Measurements from ENCODE around the gene XRCC2.
"Not testable (repeated sequence)": the region's sequence is repeated elsewhere in the genome, so short reads cannot be mapped to it uniquely, and the experiment has no call there.

The XRCC2 gene

GRCh38 chr7:152675759-152676636 is at the start of gene XRCC2:
XRCC2 (minus strand) TSS chr7:152676141; CDS start chr7:152676079, 62 bp downstream.
- DNase-seq (ENCODE audit: low read depth in 2 of 2): peak; percentile 89 to 95

GRCh38 chr7:152723364-152723763 is 47.4 kb upstream of the XRCC2 start:
- no peak for DNase-seq (ENCODE audit: low read depth in 2 of 2)

GRCh38 chr7:152712412-152713042 is 36.6 kb upstream of the XRCC2 start:
- DNase-seq (ENCODE audit: low read depth in 2 of 2): not testable (repeated sequence)

GRCh38 chr7:152711444-152711944 is 35.6 kb upstream of the XRCC2 start:
- no peak for DNase-seq (ENCODE audit: low read depth in 2 of 2)

- no peak for DNase-seq (ENCODE audit: low read depth in 2 of 2)
Measured at GRCh38 chr7:152710153-152710442, 34.2 kb upstream of the XRCC2 start.

GRCh38 chr7:152709287-152710152 is 33.6 kb upstream of the XRCC2 start:
- no peak for DNase-seq (ENCODE audit: low read depth in 2 of 2)

GRCh38 chr7:152704796-152705384 is 28.9 kb upstream of the XRCC2 start:
- DNase-seq (ENCODE audit: low read depth in 2 of 2): no peak

- no peak for DNase-seq (ENCODE audit: low read depth in 2 of 2)
Measured at GRCh38 chr7:152699079-152699478, 23.1 kb upstream of the XRCC2 start.

- not testable (repeated sequence) for DNase-seq (ENCODE audit: low read depth in 2 of 2)
Measured at GRCh38 chr7:152697268-152697974, 21.5 kb upstream of the XRCC2 start.

GRCh38 chr7:152692196-152692595 is 16.3 kb upstream of the XRCC2 start:
- DNase-seq (ENCODE audit: low read depth in 2 of 2): not testable (repeated sequence)

- DNase-seq (ENCODE audit: low read depth in 2 of 2): no peak
Measured at GRCh38 chr7:152683297-152683696, 7.4 kb upstream of the XRCC2 start.

GRCh38 chr7:152677808-152678670 is 2.1 kb upstream of the XRCC2 start:
- no peak for DNase-seq (ENCODE audit: low read depth in 2 of 2)

- DNase-seq (ENCODE audit: low read depth in 2 of 2): no peak
Measured at GRCh38 chr7:152674860-152675758, 832 bp downstream of the XRCC2 start.

- no peak for DNase-seq (ENCODE audit: low read depth in 2 of 2)
Measured at GRCh38 chr7:152673897-152674296, 2.0 kb downstream of the XRCC2 start.

- DNase-seq (ENCODE audit: low read depth in 2 of 2): no peak
Measured at GRCh38 chr7:152672626-152673025, 3.3 kb downstream of the XRCC2 start.

GRCh38 chr7:152669758-152670157 is 6.2 kb downstream of the XRCC2 start:
- no peak for DNase-seq (ENCODE audit: low read depth in 2 of 2)

- DNase-seq (ENCODE audit: low read depth in 2 of 2): no peak
Measured at GRCh38 chr7:152668975-152669374, 7.0 kb downstream of the XRCC2 start.

GRCh38 chr7:152667958-152668357 is 8.0 kb downstream of the XRCC2 start:
- no peak for DNase-seq (ENCODE audit: low read depth in 2 of 2)

GRCh38 chr7:152666078-152666477 is 9.9 kb downstream of the XRCC2 start:
- no peak for DNase-seq (ENCODE audit: low read depth in 2 of 2)
